Measurements from ENCODE around the gene SPTB.

The SPTB gene

GRCh38 chr14:64763085-64763782 is 116.5 kb downstream of the SPTB start:
- DNase-seq, result no peak

- DNase-seq, result peak; percentile 39
Measured at GRCh38 chr14:64762044-64763034, 117.4 kb downstream of the SPTB start.

- DNase-seq, result no peak
Measured at GRCh38 chr14:64761441-64762043, 118.2 kb downstream of the SPTB start.

- no peak for DNase-seq
Measured at GRCh38 chr14:64760916-64761315, 118.8 kb downstream of the SPTB start.

GRCh38 chr14:64760146-64760755 is 119.5 kb downstream of the SPTB start:
- DNase-seq, result peak; percentile 46 to 51

GRCh38 chr14:64759555-64759938 is 120.2 kb downstream of the SPTB start:
- no peak for DNase-seq

GRCh38 chr14:64758691-64759554 is 120.8 kb downstream of the SPTB start:
- no peak for DNase-seq

GRCh38 chr14:64758025-64758521 is 121.6 kb downstream of the SPTB start:
- DNase-seq, result no peak

- no peak for DNase-seq
Measured at GRCh38 chr14:64757601-64758000, 122.1 kb downstream of the SPTB start.

GRCh38 chr14:64756712-64757111 is 123.0 kb downstream of the SPTB start:
- DNase-seq, result no peak

GRCh38 chr14:64755781-64756221 is 123.9 kb downstream of the SPTB start:
- peak; percentile 70 to 73 for DNase-seq

- no peak for DNase-seq
Measured at GRCh38 chr14:64754685-64755084, 125.0 kb downstream of the SPTB start.

- no peak for DNase-seq
Measured at GRCh38 chr14:64753999-64754398, 125.7 kb downstream of the SPTB start.

GRCh38 chr14:64753374-64753773 is 126.3 kb downstream of the SPTB start:
- no peak for DNase-seq

- DNase-seq, result no peak
Measured at GRCh38 chr14:64752909-64753308, 126.8 kb downstream of the SPTB start.

- DNase-seq, result no peak
Measured at GRCh38 chr14:64748995-64749714, 130.6 kb downstream of the SPTB start.

- DNase-seq, result no peak
Measured at GRCh38 chr14:64748521-64748920, 131.2 kb downstream of the SPTB start.

GRCh38 chr14:64747327-64747726 is 132.4 kb downstream of the SPTB start:
- no peak for DNase-seq

GRCh38 chr14:64746298-64747250 is 133.1 kb downstream of the SPTB start:
- no peak for DNase-seq

Data from activated CD4-positive, alpha-beta T cell treated with anti-CD3 and anti-CD28 coated beads, Interleukin-2, amount 50 U/mL, for 4 hours (primary cell).